HG02623 (cell line): ENCODE results near the gene LRRC59.
"Not testable (repeated sequence)": the region's sequence is repeated elsewhere in the genome, so short reads cannot be mapped to it uniquely, and the experiment has no call there.

Experiments
- ATAC-seq: cut with Tn5 transposase; IDR thresholded peaks from one replicate; pipeline ENCODE4 v1.9.1; 2021; ENCODE audit warnings: moderate library complexity; ENCODE audit not compliant: unreplicated experiment

Gene LRRC59

GRCh38 chr17:50424996-50425681, 27.8 kb upstream of the LRRC59 start:
- ATAC-seq = no peak

GRCh38 chr17:50424246-50424995, 27.1 kb upstream of the LRRC59 start:
- no peak for ATAC-seq

- ATAC-seq = no peak
Measured at GRCh38 chr17:50423553-50424159, 26.3 kb upstream of the LRRC59 start.

- ATAC-seq = no peak
Measured at GRCh38 chr17:50422738-50423137, 25.4 kb upstream of the LRRC59 start.

DNA sequence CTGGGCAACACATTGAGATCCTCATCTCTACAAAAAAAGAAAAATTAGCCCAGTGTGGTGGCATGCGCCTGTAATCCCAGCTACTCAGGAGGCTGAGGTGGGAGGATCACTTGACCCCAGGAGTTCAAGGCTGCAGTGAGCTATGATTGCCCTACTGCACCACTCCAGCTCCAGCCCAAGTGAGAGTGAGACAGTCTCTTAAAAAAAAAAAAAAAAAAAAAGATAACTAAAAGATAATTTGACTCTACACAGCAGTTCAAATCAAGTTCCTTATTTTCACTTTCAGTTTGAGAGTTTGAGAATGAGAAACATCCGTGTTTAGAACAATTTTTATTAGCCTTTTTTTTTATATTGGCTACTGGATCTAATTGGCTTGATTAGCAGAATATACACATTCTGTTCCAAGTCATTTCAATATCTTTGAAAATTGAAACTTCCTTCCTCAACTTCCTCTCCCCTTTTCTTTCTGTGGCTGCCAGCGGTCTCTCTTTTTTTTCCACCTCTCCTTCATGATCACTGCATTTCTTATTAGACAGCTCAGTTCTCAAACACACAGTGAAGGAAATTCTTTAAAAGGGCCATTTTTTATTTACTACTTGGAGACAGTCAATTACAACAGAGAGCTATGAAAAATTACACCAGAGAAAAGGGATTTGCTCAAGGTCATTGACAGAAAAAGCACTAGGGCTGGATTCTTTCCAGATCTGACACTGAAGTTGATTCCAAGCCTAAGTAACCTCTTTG, 24.2 kb upstream of the LRRC59 start:
- ATAC-seq = no peak

DNA sequence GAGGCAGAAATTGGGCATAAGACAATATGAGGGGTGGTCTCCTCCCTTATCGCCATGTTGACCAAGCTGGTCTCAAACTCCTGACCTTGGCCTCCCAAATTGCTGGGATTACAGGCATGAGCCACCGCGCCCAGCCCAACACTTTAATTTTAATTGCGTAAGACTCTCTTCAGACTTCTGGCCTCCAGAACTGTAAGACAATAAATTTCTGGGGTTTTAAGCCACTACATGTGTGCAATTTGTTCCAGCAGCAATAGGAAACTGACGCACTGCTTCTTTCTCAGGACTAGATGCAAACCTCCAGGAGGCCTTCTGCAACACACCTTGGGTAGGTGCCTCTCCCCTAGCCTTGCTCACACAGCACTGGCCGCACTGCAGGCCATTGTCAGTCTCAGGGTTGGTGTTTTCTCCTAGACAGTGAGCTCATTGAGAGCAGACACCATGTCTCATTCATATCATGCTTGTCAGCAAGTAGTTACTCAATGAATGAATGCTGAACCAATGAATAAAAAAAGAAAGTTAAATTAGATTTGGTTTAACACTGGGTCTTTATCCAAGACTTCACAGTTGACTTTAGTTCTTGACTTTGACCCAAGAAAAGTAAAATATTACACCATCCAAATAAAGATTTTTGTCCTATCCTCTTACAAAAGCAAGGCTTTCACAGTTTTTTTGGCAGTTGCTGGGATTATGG, 23.2 kb upstream of the LRRC59 start:
- no peak for ATAC-seq

DNA sequence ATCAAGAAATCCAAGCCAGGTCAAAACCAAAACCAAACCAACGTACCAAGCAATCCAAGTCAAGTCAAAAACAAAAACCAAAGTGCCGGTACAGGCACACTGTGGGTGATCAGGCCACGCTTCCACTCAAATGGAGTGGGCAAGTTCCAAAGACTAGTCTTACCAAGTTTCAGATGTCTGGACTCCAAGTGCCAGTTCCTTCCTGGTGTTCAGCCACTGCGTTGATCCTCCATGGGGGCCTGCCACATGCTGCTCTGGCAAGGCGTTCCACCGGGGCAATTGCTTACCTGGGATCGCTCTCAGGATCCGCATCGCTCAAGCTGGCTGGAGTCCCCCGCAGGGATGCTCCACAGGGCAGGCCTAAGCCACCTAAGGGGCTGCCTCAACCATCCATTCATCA, 22.3 kb upstream of the LRRC59 start:
- ATAC-seq = not testable (repeated sequence)

DNA sequence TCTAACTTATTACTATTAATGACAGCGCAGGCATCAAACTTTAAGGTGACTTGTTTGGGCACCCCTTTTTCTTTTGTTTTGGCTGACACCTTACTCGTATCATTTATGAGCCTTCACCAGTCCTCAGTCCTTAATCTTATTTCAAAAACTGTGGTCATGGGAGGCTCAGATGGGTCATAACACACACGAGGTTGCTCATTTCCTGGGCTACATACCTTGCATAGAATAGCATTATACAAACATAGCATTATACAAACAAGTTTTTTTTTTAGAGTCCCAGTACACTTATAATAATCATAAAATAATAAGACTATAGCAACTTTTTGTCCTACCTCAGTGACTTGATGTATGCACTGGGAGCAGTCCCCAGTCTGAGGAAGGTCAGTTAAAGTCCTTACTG, 17.5 kb upstream of the LRRC59 start:
- ATAC-seq = no peak

DNA sequence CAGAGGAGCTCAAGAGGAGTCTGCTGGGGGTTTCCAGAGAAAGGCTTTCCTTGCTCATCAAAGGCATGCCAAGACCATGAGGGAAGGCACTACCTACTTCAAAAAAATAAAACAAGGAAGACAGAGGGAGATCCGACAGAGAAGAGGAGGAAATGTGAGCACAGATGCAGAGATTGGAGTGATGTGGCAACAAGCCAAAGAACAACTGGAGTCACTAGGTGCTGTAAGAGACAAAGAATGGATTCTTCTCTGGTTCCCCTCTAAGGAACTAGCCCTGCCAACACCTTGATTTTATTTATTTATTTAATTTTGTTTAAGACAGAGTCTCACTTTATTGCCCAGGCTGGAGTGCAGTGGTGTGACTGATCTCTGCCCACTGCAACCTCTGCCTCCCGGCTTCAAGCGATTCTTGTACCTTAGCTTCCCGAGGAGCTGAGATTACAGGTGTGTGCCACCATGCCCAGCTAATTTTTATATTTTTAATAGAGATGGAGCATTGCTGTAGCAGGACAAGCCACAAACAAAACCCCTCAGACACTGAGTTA, 14.9 kb upstream of the LRRC59 start:
- ATAC-seq = no peak

DNA sequence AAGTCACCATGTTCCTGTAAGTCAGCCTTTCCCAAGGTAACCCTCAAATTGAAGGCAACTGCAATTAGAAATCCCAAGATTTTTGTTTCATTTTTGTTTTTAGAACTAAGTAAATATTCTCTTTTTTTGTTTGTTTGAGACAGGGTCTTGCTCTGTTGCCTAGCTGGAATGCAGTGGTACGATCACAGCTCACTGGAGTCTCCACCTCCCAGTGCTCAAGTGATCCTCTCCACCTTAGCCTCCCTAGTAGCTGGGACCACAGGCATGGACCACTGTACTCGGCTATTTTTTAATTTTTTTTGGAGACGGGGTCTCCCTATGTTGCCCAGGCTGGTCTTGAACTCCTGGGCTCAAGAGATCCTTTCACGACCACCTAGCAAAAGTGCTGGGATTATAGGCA, 10.6 kb upstream of the LRRC59 start:
- no peak for ATAC-seq

- ATAC-seq = no peak
Measured at GRCh38 chr17:50406578-50406977, 9.3 kb upstream of the LRRC59 start.

DNA sequence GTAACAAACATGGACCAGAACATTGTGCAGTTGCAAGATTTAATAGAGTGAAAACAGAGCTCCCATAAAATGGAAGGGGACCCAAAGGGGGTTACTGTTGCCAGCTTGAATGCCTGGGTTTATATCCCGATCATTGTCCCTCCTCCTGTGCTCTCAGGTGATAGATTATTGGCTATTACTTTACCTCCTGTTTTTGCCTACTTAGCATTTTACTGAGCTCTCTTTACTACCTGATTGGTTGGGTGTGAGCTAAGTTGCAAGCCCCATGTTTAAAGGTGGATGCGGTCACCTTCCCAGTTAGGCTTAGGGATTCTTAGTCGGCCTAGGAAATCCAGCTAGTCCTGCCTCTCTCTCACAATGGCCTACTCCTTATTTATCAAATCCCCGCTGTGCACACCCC, 8.0 kb upstream of the LRRC59 start:
- not testable (repeated sequence) for ATAC-seq

- ATAC-seq = not testable (repeated sequence)
Measured at GRCh38 chr17:50399591-50399990, 2.3 kb upstream of the LRRC59 start.

GRCh38 chr17:50398672-50399071, 1.3 kb upstream of the LRRC59 start:
- not testable (repeated sequence) for ATAC-seq

- ATAC-seq = no peak
Measured at GRCh38 chr17:50397919-50398285, 579 bp upstream of the LRRC59 start.

GRCh38 chr17:50396261-50397110, 837 bp downstream of the LRRC59 start:
- no peak for ATAC-seq

DNA sequence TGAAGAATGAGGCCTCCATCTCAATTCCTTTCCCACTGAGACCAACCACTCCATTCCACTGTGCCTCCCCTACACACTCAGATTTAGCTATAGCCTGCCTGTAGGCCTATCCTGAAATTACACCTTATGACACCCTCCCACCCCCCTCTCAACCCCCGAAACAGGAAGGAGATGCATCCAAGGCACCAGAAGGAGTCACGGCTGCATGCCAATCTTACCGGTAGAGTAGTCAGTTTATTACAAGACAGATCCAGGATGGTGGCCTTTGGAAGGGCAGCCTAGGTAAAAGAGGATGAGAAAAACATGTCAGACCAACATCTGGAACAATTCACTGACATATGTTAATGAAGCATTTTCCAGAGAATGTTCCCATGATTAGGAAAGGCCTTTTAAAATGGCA, 2.6 kb downstream of the LRRC59 start:
- ATAC-seq = no peak

DNA sequence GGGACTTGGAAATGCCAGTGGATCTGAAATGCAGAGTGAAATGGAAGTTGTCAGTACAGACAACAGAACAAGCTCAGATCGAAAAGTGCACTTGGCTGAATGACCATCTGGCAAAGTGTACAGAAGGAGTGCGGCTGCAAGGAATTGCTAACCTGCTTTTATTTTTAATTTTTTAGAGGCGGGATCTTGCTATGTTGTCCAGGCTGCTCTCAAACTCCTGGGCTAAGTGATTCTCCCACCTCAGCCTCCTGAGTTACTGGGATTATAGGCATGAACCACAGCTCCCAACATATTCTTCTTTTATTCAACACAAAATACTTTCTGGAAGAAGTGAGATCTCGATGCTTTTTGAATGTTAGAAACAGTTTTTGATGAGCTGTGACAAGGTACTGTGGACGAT, 3.6 kb downstream of the LRRC59 start:
- ATAC-seq = no peak

- ATAC-seq = no peak
Measured at GRCh38 chr17:50392621-50393020, 4.7 kb downstream of the LRRC59 start.

- ATAC-seq = no peak
Measured at GRCh38 chr17:50389534-50389933, 7.8 kb downstream of the LRRC59 start.
